HEK293 (cell line): ENCODE results near the gene TMEM250.

Source experiments
- YY1 ChIP-seq: fragments of 450-650 bp; formaldehyde crosslinking; IDR thresholded peaks from 2 replicates; pipeline ENCODE4 v1.5.1; 2018; ENCODE audit warnings: missing biosample characterization, missing genetic modification characterization
- ZBTB1 ChIP-seq: fragments of 450-650 bp; formaldehyde crosslinking; IDR thresholded peaks from 2 replicates; pipeline ENCODE4 v1.5.1; 2016; ENCODE audit warnings: missing biosample characterization, missing genetic modification characterization
- ZBTB7A ChIP-seq: fragments of 450-650 bp; formaldehyde crosslinking; IDR thresholded peaks from 2 replicates; pipeline ENCODE4 v1.5.1; 2016; ENCODE audit warnings: low read depth, missing biosample characterization, missing genetic modification characterization
- ZNF23 ChIP-seq: fragments of 450-650 bp; formaldehyde crosslinking; IDR thresholded peaks from 2 replicates; pipeline ENCODE4 v1.5.1; 2016; ENCODE audit warnings: missing biosample characterization, missing genetic modification characterization, borderline replicate concordance
- TF ChIP-seq, protein P1 (sequence below): sonication (generic); formaldehyde crosslinking; IDR thresholded peaks from 2 replicates; pipeline ENCODE4 v1.8.1; 2022; ENCODE audit warnings: mild to moderate bottlenecking, moderate library complexity, missing genetic modification reagents
- TF ChIP-seq, protein P2 (sequence below): fragments of 450-650 bp; formaldehyde crosslinking; IDR thresholded peaks from 2 replicates; pipeline ENCODE4 v1.5.1; 2016; ENCODE audit warnings: missing biosample characterization, missing genetic modification characterization
- TF ChIP-seq, protein P3 (sequence below): fragments of 450-650 bp; formaldehyde crosslinking; IDR thresholded peaks from 2 replicates; pipeline ENCODE4; 2016; ENCODE audit warnings: missing biosample characterization, missing genetic modification characterization

DNA sequence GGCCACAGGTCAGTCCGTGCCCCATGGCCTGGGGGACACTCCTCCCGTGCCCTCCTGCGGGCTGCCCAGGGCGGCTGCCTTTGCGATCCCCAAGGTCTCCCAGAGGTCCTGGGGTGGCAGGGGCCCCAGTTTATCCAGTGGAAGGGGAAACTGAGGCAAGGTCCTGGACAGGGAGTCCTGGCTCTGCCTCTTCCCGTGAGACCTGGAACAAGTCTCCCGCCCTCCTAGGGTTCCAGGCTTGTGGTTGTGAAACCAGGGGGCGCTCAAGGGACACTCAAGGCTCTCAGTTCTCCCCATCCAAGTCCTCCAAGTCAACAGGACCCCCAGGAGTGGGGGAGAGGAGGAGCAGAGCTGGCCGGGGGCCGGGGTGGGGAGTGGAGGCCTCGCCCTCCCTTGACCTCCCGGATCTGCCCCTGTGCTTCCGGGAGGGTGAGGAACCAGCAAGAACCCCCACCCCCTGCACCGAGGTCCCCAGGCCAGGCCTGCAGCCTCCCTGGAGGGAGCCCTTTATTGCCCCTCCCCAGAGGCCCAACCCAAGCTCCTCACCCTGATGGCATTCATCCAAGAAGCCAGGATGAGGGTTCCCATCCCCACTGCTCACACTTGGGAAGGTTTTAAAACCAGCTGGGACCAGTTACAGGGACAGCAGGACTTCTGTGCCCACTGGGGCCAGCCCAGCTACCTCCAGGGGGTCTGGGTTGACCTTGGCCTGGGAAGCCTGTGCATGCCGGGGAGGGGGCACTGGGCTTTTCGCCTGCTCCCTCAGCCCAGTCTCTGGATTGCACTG lies 24.7 kb upstream of the TMEM250 start:
- TF ChIP-seq ZBTB7A (no peak), YY1 (tag by site-specific recombination) (no peak), ZNF23 (tag by site-specific recombination) (no peak), ZBTB1 (tag by site-specific recombination) (no peak)
- TF ChIP-seq, protein P1, sequence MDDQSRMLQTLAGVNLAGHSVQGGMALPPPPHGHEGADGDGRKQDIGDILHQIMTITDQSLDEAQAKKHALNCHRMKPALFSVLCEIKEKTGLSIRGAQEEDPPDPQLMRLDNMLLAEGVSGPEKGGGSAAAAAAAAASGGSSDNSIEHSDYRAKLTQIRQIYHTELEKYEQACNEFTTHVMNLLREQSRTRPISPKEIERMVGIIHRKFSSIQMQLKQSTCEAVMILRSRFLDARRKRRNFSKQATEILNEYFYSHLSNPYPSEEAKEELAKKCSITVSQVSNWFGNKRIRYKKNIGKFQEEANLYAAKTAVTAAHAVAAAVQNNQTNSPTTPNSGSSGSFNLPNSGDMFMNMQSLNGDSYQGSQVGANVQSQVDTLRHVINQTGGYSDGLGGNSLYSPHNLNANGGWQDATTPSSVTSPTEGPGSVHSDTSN (CRISPR knock-in tag): no peak
- TF ChIP-seq, protein P2, sequence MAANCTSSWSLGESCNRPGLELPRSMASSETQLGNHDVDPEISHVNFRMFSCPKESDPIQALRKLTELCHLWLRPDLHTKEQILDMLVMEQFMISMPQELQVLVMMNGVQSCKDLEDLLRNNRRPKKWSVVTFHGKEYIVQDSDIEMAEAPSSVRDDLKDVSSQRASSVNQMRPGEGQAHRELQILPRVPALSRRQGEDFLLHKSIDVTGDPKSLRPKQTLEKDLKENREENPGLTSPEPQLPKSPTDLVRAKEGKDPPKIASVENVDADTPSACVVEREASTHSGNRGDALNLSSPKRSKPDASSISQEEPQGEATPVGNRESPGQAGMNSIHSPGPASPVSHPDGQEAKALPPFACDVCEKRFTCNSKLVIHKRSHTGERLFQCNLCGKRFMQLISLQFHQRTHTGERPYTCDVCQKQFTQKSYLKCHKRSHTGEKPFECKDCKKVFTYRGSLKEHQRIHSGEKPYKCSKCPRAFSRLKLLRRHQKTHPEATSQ: no peak
- TF ChIP-seq, protein P3, sequence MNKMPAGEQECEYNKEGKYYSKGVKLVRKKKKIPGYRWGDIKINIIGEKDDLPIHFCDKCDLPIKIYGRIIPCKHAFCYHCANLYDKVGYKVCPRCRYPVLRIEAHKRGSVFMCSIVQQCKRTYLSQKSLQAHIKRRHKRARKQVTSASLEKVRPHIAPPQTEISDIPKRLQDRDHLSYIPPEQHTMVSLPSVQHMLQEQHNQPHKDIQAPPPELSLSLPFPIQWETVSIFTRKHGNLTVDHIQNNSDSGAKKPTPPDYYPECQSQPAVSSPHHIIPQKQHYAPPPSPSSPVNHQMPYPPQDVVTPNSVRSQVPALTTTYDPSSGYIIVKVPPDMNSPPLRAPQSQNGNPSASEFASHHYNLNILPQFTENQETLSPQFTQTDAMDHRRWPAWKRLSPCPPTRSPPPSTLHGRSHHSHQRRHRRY (tag by site-specific recombination): no peak
